ENCODE results near the gene ASTN2. TPM values are rescaled to one million over a fixed set of nuclear protein-coding genes. Genes with fewer than 3 reads are reported as not detected.

The ASTN2 gene
- total RNA-seq, 1 experiment from 2014 or later: 4.8 TPM

DNA sequence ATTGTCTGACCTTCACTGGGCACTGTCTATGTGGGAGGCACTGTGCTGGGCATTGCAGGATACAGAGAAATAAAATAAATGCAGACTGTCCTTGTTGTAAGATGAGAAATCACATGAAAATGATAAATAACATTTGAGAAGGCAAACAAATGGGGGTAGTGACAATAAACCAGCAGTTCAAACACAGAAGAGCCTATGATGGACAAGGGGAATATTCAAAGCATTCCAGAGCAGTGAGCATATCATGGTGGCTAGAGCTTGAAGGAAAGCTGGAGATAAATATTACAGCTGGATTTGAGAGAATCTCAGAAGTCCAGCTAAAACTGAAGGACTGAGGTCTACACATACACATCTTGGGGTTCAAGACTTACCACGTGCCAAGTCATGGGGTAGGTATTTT is 209.9 kb downstream of the ASTN2 start:
- ChIA-PET RAD21 (ENCODE audit: low non-redundant PET in 1 of 2, low total read pairs in 2 of 2, uncharacterized antibody in 2 of 2, unreplicated experiment in 2 of 2) (no interaction called here), CTCF (no interaction called here), POLR2A (no interaction called here)
- peaks cover 0 to 10% of the 10 kb centered on the region in 2 experiments; a peak in 2 of 4 replicates for H3K9me3 ChIP-seq (ENCODE audit: control insufficient read depth in 1 of 2, insufficient read depth in 1 of 2, low read depth in 1 of 2, low read length in 2 of 2)
- no peaks in the 10 kb centered on the region for H3K36me3 ChIP-seq (ENCODE audit: control insufficient read depth in 1 of 2, insufficient read depth in 2 of 2, low read length in 2 of 2)
- TF ChIP-seq SIN3A (IDR thresholded peaks at IDR 0.05; ENCODE audit: low read depth) (no peak), ZFX (IDR thresholded peaks at IDR 0.05) (no peak), CBX3 (IDR thresholded peaks at IDR 0.05; ENCODE audit: low read depth) (no peak), ELF1 (IDR thresholded peaks at IDR 0.05; ENCODE audit: borderline replicate concordance, low read depth) (no peak), EZH2 (IDR thresholded peaks at IDR 0.05) (no peak), POLR2A (IDR thresholded peaks at IDR 0.05; ENCODE audit: borderline replicate concordance, extremely low read depth, insufficient read depth, insufficient read length) (no peak), EZH2phosphoT487 (IDR thresholded peaks at IDR 0.05; ENCODE audit: borderline replicate concordance) (no peak), EGR1 (IDR thresholded peaks at IDR 0.05; ENCODE audit: low read depth) (no peak), YY1 (IDR thresholded peaks at IDR 0.05; ENCODE audit: extremely low read depth, insufficient replicate concordance, low read depth, low read length) (no peak)
- H3K79me2 ChIP-seq (ENCODE audit: insufficient read depth, low read length): no peaks in the 10 kb centered on the region
- no peak overlapping the region for H3K9ac ChIP-seq (ENCODE audit: low read length)
- no peak overlapping the region for H2AFZ ChIP-seq (ENCODE audit: low read depth, low read length, poor library complexity, severe bottlenecking)
- H4K20me1 ChIP-seq (ENCODE audit: insufficient read depth): no peaks in the 10 kb centered on the region
- H3K9me2 ChIP-seq (ENCODE audit: insufficient read depth): no peaks in the 10 kb centered on the region
- no peak for DNase-seq (ENCODE audit: low read depth, low spot score)
- no peak for ATAC-seq
- H3K4me1 ChIP-seq (ENCODE audit: control insufficient read depth in 1 of 2, insufficient read depth in 2 of 2, low read length in 2 of 2): no peaks in the 10 kb centered on the region
- H3K27ac ChIP-seq (ENCODE audit: low read depth, low read length): no peak overlapping the region
- no peak overlapping the region for H3K4me3 ChIP-seq (replicated peaks in 1 of 2; ENCODE audit: low read depth in 1 of 2, low read length in 2 of 2)
- no peak overlapping the region for H3K4me2 ChIP-seq (ENCODE audit: low read length)
- intact Hi-C loops (cut with micrococcal nuclease): no loop called here
- BruUV-seq (replicated peaks): no TSS peak
- H3K27me3 ChIP-seq (ENCODE audit: insufficient read depth, low read length): no peaks in the 10 kb centered on the region

DNA sequence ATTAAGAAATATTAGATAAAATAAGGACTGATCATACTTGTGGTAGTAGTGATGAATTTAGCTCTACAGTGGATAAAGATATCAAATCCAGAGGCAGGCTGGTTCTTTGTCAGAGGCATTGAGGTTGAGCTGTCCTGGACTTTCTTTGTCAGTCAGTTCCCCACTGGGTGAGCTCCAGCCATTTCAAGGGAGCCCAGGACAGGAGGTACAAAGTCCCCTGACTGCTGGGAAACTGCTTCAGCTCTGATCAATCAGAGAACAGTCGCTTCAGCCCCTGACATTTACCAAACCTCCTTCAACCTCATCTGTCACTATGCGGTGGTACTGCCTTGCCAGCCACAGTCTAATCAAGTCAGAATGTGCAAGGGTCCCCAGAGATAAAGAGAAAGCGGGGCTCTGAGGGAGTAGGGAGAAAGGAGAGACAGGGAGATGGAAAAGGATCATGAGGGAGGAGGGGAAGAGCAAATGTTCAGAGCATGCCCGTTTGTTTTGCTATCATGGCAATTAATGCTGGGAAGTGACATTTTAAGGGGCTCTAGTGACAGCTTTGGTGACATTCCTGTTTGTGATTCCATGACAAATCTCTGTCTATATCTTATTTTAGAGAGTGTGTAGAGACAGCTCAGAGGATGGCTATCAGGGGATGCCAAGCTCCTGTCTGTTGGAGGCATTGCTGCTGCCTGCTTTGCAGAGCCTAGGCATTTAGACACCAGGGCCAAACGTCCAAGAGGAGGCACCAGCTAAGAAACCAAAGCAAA is 223.2 kb downstream of the ASTN2 start:
- no peaks in the 10 kb centered on the region for H3K36me3 ChIP-seq (ENCODE audit: control insufficient read depth in 1 of 2, insufficient read depth in 2 of 2, low read length in 2 of 2)
- ATAC-seq (no peak), DNase-seq (ENCODE audit: low read depth, low spot score) (no peak)
- H2AFZ ChIP-seq (ENCODE audit: low read depth, low read length, poor library complexity, severe bottlenecking): no peak overlapping the region
- intact Hi-C loops (cut with micrococcal nuclease): no loop called here
- no peak overlapping the region for H3K4me3 ChIP-seq (replicated peaks in 1 of 2; ENCODE audit: low read depth in 1 of 2, low read length in 2 of 2)
- H3K9ac ChIP-seq (ENCODE audit: low read length): no peak overlapping the region
- H3K4me2 ChIP-seq (ENCODE audit: low read length): no peak overlapping the region
- ChIA-PET RAD21 (ENCODE audit: low non-redundant PET in 1 of 2, low total read pairs in 2 of 2, uncharacterized antibody in 2 of 2, unreplicated experiment in 2 of 2) (no interaction called here), CTCF (no interaction called here), POLR2A (no interaction called here)
- H3K27ac ChIP-seq (ENCODE audit: low read depth, low read length): no peak overlapping the region
- no TSS peak for BruUV-seq (replicated peaks)
- H3K9me2 ChIP-seq (ENCODE audit: insufficient read depth): no peaks in the 10 kb centered on the region
- no peaks in the 10 kb centered on the region for H3K4me1 ChIP-seq (ENCODE audit: control insufficient read depth in 1 of 2, insufficient read depth in 2 of 2, low read length in 2 of 2)
- no peaks in the 10 kb centered on the region for H3K79me2 ChIP-seq (ENCODE audit: insufficient read depth, low read length)
- H3K27me3 ChIP-seq (ENCODE audit: insufficient read depth, low read length): no peaks in the 10 kb centered on the region
- H4K20me1 ChIP-seq (ENCODE audit: insufficient read depth): no peaks in the 10 kb centered on the region
- peaks cover 0 to under 1% of the 10 kb centered on the region in 2 experiments; a peak in 1 of 4 replicates for H3K9me3 ChIP-seq (ENCODE audit: control insufficient read depth in 1 of 2, insufficient read depth in 1 of 2, low read depth in 1 of 2, low read length in 2 of 2)
- TF ChIP-seq YY1 (IDR thresholded peaks at IDR 0.05; ENCODE audit: extremely low read depth, insufficient replicate concordance, low read depth, low read length) (no peak), SP1 (IDR thresholded peaks at IDR 0.05; ENCODE audit: low read depth) (no peak), EZH2 (IDR thresholded peaks at IDR 0.05) (no peak), CEBPB (IDR thresholded peaks at IDR 0.05; ENCODE audit: low read depth) (no peak), ELF1 (IDR thresholded peaks at IDR 0.05; ENCODE audit: borderline replicate concordance, low read depth) (no peak), JUND (IDR thresholded peaks at IDR 0.05) (no peak), FOSL1 (IDR thresholded peaks at IDR 0.05; ENCODE audit: low read depth) (no peak), EGR1 (IDR thresholded peaks at IDR 0.05; ENCODE audit: low read depth) (no peak), POLR2A (IDR thresholded peaks at IDR 0.05; ENCODE audit: borderline replicate concordance, extremely low read depth, insufficient read depth, insufficient read length) (no peak), RAD21 (IDR thresholded peaks at IDR 0.05; ENCODE audit: low read depth) (no peak)
- TF ChIP-seq, protein P1, sequence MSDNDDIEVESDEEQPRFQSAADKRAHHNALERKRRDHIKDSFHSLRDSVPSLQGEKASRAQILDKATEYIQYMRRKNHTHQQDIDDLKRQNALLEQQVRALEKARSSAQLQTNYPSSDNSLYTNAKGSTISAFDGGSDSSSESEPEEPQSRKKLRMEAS (IDR thresholded peaks at IDR 0.05): no peak
- TF ChIP-seq, protein P2, sequence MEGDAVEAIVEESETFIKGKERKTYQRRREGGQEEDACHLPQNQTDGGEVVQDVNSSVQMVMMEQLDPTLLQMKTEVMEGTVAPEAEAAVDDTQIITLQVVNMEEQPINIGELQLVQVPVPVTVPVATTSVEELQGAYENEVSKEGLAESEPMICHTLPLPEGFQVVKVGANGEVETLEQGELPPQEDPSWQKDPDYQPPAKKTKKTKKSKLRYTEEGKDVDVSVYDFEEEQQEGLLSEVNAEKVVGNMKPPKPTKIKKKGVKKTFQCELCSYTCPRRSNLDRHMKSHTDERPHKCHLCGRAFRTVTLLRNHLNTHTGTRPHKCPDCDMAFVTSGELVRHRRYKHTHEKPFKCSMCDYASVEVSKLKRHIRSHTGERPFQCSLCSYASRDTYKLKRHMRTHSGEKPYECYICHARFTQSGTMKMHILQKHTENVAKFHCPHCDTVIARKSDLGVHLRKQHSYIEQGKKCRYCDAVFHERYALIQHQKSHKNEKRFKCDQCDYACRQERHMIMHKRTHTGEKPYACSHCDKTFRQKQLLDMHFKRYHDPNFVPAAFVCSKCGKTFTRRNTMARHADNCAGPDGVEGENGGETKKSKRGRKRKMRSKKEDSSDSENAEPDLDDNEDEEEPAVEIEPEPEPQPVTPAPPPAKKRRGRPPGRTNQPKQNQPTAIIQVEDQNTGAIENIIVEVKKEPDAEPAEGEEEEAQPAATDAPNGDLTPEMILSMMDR (IDR thresholded peaks at IDR 0.05 in 2 of 3, conservative IDR thresholded peaks at IDR 0.05 in 1 of 3; ENCODE audit: borderline replicate concordance in 1 of 3, insufficient read depth in 1 of 3, low read depth in 2 of 3, low read length in 2 of 3): no peak
- TF ChIP-seq, protein P3, sequence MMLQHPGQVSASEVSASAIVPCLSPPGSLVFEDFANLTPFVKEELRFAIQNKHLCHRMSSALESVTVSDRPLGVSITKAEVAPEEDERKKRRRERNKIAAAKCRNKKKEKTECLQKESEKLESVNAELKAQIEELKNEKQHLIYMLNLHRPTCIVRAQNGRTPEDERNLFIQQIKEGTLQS (IDR thresholded peaks at IDR 0.05): no peak
